Testis (tissue), 2 donors: ENCODE results near the gene CC2D1B.

Experiments
- CTCF ChIP-seq, 3 experiments: fragments of 450-650 bp in 2 of 3; fragments of 200-600 bp in 1 of 3; sonication (generic) in 1 of 3; IDR thresholded peaks; one replicate each; pipeline ENCODE4 v1.5.1; 2016 to 2019; ENCODE audit warnings: antibody characterized with exemption in 3 of 3, mild to moderate bottlenecking in 2 of 3, moderate library complexity in 1 of 3
- POLR2A ChIP-seq: fragments of 450-650 bp; IDR thresholded peaks from one replicate; pipeline ENCODE4 v1.6.1; 2017; ENCODE audit warnings: antibody characterized with exemption, mild to moderate bottlenecking, moderate library complexity

- no peak for TF ChIP-seq CTCF (IDR thresholded peaks at IDR 0.05)
- no peak for TF ChIP-seq POLR2A
Measured at GRCh38 chr1:52355847-52356505, 10.0 kb downstream of the CC2D1B start.
